Sciatic nerve (tissue), 2 donors: Measurements from ENCODE around the gene FGGY. TPM values are rescaled to one million over a fixed set of nuclear protein-coding genes. Genes with fewer than 3 reads are reported as not detected.
A peak's percentile ranks its signal among the peaks of the same experiment; 100 is the strongest.

Source experiments
- ATAC-seq: fragments of 200-7000 bp; cut with Tn5 transposase; one replicate; pipeline ENCODE4 v1.9.1; 2020; ENCODE audit warnings: mild to moderate bottlenecking, moderate library complexity
- DNase-seq: peaks from one replicate; pipeline ENCODE4 v3.0.0-alpha.2; 2020; ENCODE audit warnings: low spot score
- intact Hi-C: fragments of 100-400 bp; cut with DNase I; formaldehyde crosslinking; loops from one replicate; pipeline ENCODE4 v1.14.2; 2022
- total RNA-seq: library from RNA; stranded (reverse); fragmentation: NEBNext Ultra II Directional; extraction: Animal tissue kit (Norgen Biotek cat#: 25700); gene quantifications from one replicate; pipeline ENCODE4 v1.2.1, GENCODE V29; 2021
- donor health status: DM: no; HTN: no; CAD: no.
- donor health status: DM: no; HTN: no; CAD: no.

Gene FGGY
- total RNA-seq, 1 donor from 2014 or later, result 41.1 TPM

DNA sequence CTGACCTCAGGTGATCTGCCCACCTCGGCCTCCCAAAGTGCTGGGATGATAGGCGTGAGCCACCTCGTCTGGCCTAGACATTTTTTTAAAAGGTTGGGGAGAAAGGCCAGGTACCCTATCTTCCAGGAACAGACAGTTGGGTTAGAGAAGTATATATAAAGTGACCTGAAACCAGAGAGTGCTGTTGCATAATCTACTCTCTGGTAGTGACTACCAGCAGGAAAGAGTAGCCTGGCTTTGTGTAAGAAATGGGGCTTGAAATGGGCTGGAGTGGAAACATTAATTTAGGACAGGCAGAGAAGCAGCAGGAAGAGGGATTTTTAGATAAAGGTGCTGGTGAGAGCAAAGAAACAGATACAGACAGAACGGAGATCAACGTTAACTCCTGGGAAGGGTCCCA is 392.1 kb downstream of the FGGY start:
- intact Hi-C loops, result no loop called here
- no peak for ATAC-seq
- no peak for DNase-seq

DNA sequence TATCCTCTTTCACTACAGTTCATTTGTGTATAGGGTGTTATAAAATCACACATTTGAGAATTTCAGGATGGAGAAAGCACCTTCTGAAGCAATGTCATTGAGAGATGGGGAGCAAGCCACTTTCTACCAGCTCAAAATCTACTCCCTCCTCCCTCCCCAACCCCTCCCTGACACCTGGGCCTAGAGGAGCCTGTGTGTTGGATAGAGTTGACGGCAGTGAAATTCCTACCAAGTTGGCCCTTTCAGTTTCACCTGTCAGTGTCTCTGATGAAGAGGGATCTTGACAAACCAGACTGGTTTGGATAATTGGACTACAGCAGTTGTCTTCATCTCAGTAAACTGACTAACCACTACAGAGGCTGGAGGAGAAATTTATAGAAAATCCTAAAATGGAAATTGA is 392.8 kb downstream of the FGGY start:
- ATAC-seq (no peak), DNase-seq (no peak)
- intact Hi-C loops, result no loop called here

DNA sequence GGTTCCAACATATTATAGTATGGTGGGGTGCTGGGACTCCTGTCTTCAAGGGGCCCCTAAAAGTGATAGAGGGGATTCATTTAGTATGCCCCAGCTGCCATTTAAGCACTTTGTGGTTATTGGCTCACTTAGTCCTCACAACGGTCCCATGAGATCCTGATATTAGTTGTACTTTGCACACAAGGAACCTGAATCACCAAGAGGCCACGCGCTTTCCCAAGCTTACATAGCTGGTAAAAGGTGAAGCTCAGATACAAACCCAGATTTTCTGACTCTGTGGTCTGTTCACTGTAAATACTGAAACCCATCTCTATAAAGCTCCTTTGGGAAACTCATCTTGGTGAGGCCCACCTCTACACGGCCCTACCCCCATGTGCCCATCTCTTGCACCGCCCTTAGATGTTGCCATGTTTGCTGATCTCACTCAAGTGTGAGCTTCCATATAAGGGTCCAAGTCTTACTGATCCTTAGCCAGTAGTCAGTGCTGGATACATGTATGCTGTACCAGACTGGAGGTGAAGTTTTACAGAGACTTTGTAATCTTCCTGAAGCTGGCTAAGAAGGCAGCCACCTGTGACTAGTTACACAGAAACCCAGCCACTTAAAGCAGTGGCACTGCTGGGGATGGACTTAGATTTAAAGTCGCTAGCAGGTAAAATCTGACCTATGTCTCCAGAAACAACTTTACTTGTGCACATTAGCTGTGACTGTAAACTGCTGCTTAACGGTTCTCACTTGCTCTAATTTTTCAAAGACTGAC is 393.5 kb downstream of the FGGY start:
- ATAC-seq (no peak), DNase-seq (no peak)
- intact Hi-C loops, result no loop called here

DNA sequence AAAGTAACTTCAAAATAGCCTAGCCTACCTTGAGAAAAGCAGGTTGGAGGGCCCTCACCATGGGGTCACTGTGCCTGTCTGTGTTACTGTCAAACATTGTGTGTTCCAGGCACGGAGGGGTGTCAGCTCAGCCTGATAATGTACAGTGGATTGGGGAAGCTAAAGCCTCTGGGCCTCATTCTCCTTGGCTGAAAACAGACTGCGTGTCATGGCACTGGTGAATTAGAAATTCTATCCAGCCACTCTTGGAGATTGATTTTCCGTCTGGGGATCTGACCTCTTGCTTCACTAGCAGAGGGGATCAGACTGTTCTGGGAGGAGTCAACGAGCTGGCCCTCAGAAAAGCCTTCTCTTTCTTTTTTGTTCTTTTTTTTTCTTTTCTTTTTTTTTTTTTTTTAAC is 394.4 kb downstream of the FGGY start:
- DNase-seq (peak; percentile 72), ATAC-seq (peak; percentile 97)
- intact Hi-C loops, result no loop called here

DNA sequence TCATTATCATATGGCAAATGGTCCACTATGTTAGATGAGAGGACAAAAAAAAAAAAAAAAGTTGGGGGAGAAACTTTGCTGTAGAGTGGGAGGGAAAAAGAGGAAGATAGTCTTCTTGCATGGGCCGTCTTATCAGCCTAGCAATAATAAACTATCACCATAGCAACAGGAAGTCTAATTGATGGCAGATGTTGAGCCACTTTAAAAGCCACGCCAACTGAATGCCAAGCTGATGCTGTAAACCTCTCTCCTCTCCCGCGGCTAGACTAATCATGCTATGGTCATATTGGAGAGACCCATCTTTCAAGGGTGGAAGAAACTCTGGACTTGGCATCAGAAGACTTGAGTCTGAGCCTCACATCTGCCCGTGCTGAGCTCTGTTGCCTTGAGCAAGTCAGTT is 395.7 kb downstream of the FGGY start:
- ATAC-seq, result peak; percentile 74
- DNase-seq, result no peak
- intact Hi-C loops, result no loop called here

DNA sequence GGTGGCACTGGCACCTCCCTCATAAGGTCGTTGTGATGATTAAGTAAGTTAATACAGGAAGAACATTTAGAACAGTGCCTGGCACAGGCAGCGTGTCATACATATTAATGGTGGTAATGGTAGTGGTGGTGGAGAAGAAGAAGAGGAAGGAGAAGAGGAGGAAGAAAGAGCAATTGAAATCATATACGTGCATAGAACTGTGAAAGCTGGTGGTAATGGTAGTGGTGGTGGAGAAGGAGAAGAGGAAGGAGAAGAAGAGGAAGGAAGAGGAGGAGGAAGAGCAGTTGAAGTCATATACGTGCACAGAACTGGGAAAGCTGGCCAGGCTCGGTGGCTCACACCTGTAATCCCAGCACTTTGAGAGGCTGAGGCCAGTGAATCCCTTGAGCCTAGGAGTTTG is 396.5 kb downstream of the FGGY start:
- intact Hi-C loops, result no loop called here
- DNase-seq, result no peak
- ATAC-seq, result no peak

DNA sequence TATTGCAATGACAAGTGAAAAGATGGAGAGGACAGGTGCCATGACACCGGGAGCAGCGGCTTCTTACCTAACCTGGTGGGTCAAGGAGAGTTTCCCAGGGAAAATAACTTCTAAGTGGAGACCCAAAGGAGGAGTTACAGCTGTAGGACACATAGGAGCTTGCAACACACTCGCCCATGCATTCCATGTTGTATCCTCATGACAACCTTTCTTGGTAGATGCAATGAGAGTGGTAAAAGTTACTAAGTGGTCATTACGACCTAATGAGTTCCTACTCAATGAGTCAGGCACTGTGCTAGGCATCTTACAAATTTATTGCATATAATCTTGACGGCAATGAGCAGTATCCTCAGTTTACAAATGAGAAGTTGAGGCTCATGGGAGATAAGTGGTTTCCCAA is 398.4 kb downstream of the FGGY start:
- ATAC-seq, result no peak
- intact Hi-C loops, result no loop called here
- DNase-seq, result no peak

DNA sequence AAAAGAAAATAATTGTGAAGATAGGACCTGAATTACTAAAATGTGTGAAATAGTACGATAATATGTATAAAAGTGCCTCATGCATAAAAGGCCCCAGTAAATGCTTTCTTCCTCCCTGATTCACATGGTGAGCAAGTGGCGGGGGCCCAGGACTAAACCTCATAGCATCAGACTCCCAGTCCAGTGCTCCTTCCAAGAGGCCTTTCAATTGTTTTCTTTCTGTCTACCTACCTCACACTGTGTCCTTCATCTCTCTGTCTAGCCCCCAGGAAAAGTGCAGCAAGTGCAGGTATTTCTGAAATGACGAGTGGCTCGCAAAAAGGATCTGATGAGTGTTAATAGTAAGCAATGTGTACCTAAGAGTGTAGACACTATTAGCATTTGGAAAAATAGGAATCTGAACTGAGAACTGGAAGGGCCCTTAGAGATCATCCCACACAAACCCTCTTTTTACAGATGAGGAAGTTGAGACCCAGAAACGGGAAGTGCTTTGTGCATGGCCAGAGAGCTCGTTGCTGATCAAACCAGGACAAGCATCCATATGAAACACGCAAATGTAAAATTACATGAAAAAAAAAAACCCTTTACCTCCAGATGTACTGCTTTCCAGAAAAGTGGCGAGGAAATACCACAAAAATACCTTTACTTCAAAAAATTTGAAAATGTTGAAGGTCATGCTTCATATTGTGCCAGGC is 399.7 kb downstream of the FGGY start:
- ATAC-seq, result no peak
- intact Hi-C loops, result no loop called here
- no peak for DNase-seq

DNA sequence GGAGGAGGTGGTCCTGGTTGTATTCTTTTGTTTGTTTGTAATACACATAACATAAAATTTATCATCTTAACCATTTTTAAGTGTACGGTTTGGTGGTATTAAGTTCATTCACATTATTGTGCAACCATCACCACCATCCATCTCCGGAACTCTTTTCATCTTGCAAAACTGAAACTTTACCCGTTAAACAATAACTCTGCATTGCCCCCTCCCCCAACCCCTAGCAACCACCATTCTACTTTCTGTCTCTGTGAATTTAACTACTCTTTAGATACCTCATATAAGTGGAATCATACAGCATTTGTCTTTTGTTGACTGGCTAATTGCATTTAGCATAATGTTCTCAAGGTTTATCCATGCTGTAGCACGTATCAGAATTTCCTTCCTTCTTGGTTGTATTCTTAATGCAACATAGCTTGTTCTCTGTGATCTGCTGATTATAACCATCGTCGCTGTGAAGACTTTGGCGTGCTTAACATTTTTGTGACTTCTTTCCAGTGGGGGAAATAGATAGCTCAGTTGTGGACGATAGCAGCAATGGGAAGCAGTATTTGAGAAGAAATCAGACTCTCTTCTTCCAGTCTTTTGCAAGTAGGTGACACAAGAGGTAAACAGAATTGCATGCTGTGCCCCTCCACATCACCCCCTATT is 400.4 kb downstream of the FGGY start:
- no peak for ATAC-seq
- no peak for DNase-seq
- intact Hi-C loops, result no loop called here

DNA sequence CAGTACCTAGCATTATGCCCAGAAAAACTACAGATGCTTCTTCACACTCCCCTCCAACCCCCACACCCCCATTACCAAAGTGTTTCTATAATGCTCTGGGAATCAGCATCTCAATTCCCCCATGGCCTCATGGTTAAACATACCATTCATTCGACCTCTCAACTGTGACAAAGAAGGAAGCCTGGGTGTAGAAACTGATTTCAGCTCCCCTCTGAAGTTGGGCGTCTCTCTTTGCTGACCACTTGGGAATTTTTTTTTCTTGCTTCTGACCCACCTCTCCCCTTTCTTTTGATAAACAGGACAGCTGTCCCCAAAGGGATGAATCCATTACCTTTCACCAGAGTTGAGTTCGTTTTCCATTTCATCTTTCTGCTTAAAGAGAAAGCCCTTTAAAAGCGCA is 401.5 kb downstream of the FGGY start:
- intact Hi-C loops, result no loop called here
- no peak for DNase-seq

DNA sequence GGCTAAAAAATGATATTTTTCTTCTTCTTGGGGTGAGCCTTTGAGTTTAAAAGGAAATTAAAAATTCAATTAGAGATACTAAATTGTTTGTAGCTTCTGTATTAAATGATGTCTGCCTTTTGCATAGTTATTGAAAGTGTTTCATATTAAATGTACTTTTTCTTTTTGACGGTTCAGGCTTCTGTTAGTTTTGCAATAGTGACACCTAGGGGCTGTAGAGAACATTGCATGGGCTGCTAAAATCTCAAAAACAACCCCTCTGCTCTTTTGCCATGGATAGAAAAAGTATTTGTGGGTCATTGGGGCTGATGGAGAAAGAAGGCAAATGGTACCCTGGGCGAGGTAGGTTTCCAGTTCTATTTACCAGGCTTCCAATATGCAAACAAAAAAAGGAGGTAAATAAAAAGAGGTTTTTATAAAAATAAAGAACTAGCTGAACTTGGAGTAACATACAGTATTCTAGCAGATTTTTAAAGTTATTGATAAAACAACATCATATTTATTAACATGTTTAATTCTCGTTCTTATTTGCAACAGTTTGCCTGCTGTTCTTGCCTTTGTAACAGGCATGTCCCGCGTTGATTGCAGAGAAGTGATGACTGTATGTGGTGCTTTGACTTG is 402.4 kb downstream of the FGGY start:
- DNase-seq, result no peak
- intact Hi-C loops, result no loop called here
- peak; percentile 40 for ATAC-seq

More for the DNA sequence above, 401.5 kb downstream of the FGGY start:
- no peak for ATAC-seq

DNA sequence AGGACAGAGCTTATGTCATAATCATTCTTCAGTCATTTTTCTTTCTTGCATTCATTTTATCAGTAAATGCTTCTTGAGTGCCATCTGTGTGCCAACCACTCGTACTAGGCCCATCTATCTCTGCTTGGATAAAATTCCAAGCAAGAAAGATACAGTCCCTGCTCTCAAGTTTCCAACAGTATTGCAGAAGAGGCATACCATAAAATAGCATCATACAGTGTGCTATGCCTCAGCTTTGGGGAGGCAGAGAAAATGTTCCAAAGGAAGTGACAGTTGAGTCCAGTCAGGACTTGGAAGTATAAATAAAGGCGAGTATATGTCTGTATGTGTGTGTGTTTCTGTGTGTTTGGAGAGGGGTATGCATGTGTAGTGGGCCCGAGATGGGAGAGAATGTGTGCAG is 404.5 kb downstream of the FGGY start:
- no peak for ATAC-seq
- intact Hi-C loops, result no loop called here
- no peak for DNase-seq

DNA sequence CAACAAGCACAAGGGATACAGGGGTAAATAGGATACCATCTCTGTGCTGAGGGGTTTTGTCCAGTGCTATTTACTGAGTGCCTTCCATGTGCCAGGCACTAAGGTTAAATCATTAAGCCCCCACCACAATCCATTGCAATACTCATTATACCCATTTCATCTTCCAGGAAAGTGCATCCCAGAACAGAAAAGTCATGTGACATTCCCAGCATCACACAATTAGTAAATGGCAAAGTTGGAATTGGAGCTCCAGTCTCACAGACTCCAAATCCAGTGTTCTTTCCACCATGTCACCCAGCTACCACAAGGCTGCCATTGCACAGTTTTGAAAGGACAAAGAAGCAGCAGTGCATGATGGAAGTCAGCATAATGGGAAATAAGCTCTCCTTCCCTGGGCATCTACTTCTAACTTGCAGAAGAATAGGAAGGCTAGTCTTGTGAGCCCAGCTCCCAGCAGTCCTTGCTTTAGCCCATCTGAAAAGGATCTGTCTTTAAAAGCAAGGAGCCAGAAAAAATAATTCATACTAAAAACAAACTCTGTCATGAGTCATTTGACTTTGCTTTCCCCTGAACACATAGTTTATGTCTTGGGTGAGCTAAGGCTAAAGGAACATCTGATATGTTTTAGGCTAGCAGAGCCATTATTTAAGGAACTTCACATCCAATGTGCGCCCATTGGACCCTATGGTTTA is 406.5 kb downstream of the FGGY start:
- ATAC-seq, result peak; percentile 57
- no peak for DNase-seq
- intact Hi-C loops, result no loop called here

DNA sequence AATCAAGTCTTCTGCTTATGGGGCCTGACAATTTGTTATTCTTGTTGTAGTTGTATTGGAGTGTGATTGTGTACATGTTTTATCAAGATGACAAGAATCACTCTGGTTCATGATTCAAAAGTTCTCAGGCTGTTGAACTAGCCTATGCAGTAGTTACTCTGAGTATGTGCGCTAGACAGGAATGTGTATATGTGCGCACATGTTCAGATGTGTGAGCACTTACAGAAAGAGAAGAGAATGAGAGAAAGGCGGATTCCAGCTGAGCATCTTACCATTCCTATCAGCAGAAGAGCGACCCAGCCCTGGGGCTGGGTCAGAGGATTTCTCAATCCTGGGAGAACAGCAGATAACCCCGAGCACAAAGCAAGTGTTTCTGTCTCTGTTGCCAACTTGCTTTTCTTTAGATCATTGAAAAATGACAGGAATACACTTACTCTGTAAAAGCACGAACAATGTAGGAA is 407.1 kb downstream of the FGGY start:
- DNase-seq, result no peak
- intact Hi-C loops, result no loop called here
- ATAC-seq, result peak; percentile 48

DNA sequence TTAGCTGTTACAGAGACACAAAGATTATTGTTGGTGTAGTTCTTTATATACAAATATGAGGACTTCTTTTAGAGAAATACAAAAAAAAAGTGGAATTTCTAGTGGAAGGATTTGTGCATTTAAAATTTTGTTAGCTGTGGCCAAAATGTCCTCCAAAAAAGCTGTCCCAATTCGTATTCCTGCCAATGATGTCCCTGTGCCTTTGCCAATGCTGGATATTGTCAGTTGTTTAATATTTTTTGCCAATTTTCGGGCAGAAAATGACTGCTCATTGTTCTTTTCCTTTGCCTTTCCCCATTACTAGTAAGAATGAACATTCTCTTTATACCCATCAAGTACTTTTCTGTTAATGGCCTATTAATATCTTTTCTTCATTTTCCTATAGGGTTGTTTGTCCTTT is 407.8 kb downstream of the FGGY start:
- no peak for ATAC-seq
- no peak for DNase-seq
- intact Hi-C loops, result no loop called here

DNA sequence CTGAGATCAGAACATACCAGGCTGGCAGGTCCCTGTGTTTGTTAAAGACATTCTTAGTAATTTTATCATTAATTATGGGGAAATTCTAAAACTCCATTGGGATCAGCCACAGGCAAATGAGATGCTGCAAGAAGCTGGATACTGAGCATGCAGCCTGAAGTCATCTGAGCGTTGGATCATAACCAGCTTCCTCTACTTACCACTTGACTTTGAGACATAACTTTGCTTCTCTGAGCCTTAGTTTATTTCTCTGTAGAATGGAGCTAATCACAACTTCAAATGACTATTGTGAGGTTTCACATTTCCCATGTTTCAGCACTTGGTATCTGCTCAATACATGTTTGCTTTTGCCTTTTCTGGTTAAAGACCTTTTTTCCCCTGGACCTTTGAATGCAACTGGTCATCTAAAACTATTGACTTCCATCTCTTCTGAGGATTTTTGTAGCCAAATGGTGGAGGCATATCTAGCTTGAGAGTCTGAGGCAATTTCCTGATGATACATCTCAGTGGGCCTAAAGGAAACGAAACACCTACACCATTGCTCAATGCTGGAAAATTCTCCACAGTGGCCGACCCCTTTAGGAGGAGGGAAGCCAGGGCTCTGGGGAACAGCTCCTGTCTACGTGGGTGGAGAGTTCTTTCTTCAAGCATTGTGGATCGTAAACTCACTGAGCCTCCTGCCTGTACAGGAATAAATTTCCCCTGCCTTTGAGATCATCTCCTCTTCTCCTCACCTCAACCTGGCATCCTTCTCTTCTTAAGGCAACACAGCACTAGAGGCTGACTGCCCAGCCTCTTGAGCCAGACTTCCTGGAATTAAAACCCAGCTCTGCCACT is 408.8 kb downstream of the FGGY start:
- intact Hi-C loops, result no loop called here
- ATAC-seq (peak; percentile 54), DNase-seq (no peak)

DNA sequence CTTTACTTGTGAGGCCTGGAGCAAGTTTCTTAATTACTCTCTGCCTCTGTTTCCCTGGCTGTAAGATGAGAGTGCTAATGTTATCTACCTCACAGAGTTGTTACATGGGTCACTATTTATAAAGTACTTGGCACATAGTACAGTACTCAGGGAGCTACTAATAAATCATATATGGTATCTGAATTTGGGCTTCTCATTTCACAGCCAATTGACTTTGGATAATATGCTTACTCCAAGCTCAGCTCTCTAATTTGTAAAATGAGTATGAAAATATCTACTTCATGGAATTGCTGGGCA is 409.4 kb downstream of the FGGY start:
- no peak for DNase-seq
- no peak for ATAC-seq
- intact Hi-C loops, result no loop called here

DNA sequence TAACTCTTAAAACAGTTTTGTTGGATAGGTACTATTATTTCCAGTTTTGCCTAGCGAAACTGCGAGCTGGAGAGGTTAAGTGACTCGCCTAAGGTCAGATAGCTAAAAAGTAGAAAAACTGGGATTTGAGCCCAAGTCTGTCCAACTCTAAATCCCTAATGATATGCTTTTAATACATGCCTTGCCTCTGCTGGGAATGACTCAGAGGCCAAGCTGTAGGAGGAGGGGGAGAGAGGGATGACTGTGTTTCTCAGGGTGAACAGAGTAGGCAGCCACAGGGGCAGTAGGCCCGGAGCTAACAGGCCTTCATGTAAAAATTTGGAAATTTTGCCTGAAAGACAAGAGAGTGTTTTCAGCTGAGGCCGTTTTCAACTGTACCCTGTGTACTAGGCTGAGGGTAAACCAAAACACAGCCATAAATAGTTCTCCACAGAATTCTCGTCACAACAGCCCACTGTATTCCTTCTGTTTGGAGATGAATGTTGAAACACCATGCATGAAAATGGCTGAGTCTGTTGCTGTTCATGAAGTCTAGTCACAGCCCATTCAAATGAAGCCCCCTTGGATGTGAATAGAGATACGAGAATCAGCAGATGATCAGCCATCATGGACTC is 410.4 kb downstream of the FGGY start:
- DNase-seq, result peak; percentile 70
- peak; percentile 89 for ATAC-seq
- intact Hi-C loops, result no loop called here
